Erythroblast (primary cell): ENCODE data around the gene C2CD4D.
"Not testable (repeated sequence)": the region's sequence is repeated elsewhere in the genome, so short reads cannot be mapped to it uniquely, and the experiment has no call there.

ENCODE experiments used
- DNase-seq, 2 experiments: peaks; one replicate each; lab custom pipeline; 2025; lab: John Stamatoyannopoulos, UW
- GATA1 ChIP-seq: IDR thresholded peaks from 2 replicates; pipeline ENCODE4 v1.6.1; 2011; ENCODE audit warnings: low read depth, mild to moderate bottlenecking, control low read depth, low read length, moderate library complexity
- POLR2A ChIP-seq: IDR thresholded peaks from 2 replicates; pipeline ENCODE4 v1.6.1; 2011; ENCODE audit warnings: mild to moderate bottlenecking, low read length

The C2CD4D gene

GRCh38 chr1:151839457-151840403 lies at the start of gene C2CD4D:
Gene C2CD4D, minus strand, starts transcription at chr1:151839820. Its CDS starts 831 bp downstream, at chr1:151838989.
- no peak for DNase-seq

GRCh38 chr1:151888972-151889570 lies 49.5 kb upstream of the C2CD4D start:
- peak in 1 of 2 experiments; percentile 29 for DNase-seq
- TF ChIP-seq GATA1 (no peak), POLR2A (no peak)

More at GRCh38 chr1:151839457-151840403, at the start of gene C2CD4D:
- no peak for TF ChIP-seq POLR2A
- no peak for TF ChIP-seq GATA1

- no peak for TF ChIP-seq POLR2A
- no peak for TF ChIP-seq GATA1
- no peak for DNase-seq
These were observed 47.4 kb upstream of the C2CD4D start for GRCh38 chr1:151887028-151887427.

- no peak for TF ChIP-seq GATA1
- TF ChIP-seq POLR2A: no peak
- no peak for DNase-seq
These were observed 45.9 kb upstream of the C2CD4D start for GRCh38 chr1:151885479-151885878.

GRCh38 chr1:151884879-151885278 lies 45.3 kb upstream of the C2CD4D start:
- not testable (repeated sequence) for DNase-seq

- not testable (repeated sequence) for DNase-seq
These were observed 44.8 kb upstream of the C2CD4D start for GRCh38 chr1:151884445-151884844.

GRCh38 chr1:151883898-151884297 lies 44.3 kb upstream of the C2CD4D start:
- DNase-seq: not testable (repeated sequence)

- not testable (repeated sequence) for DNase-seq
These were observed 43.3 kb upstream of the C2CD4D start for GRCh38 chr1:151882918-151883317.

GRCh38 chr1:151882466-151882865 lies 42.8 kb upstream of the C2CD4D start:
- TF ChIP-seq GATA1: no peak
- no peak for TF ChIP-seq POLR2A
- DNase-seq: no peak

GRCh38 chr1:151881479-151881878 lies 41.9 kb upstream of the C2CD4D start:
- no peak for TF ChIP-seq POLR2A
- TF ChIP-seq GATA1: no peak
- DNase-seq: peak in 1 of 2 experiments; percentile 20

- DNase-seq: no peak
- TF ChIP-seq POLR2A: no peak
- no peak for TF ChIP-seq GATA1
These were observed 35.9 kb upstream of the C2CD4D start for GRCh38 chr1:151875419-151876097.

- not testable (repeated sequence) for DNase-seq
These were observed 33.2 kb upstream of the C2CD4D start for GRCh38 chr1:151872776-151873175.

- TF ChIP-seq POLR2A (no peak), GATA1 (no peak)
- DNase-seq: no peak
These were observed 31.8 kb upstream of the C2CD4D start for GRCh38 chr1:151871284-151872030.

GRCh38 chr1:151868486-151868885 lies 28.9 kb upstream of the C2CD4D start:
- TF ChIP-seq GATA1 (no peak), POLR2A (no peak)
- no peak for DNase-seq
